ENCODE measurements around the gene ATM. TPM values are rescaled to one million over a fixed set of nuclear protein-coding genes. Genes with fewer than 3 reads are reported as not detected.

Gene ATM
- total RNA-seq, 4 donors from 2014 or later, result 28.3 to 73.1 (median 34.1) TPM

- Histone ChIP-seq H3K4me3 (no peak overlapping the region), H3K4me1 (no peaks in the 10 kb centered on the region), H3K36me3 (peaks cover 6 to 51% (median 24%) of the 10 kb centered on the region in 4 donors), H3K27me3 (no peaks in the 10 kb centered on the region), H3K9me3 (no peaks in the 10 kb centered on the region), H3K27ac (replicated peaks in 1 of 4) (no peak overlapping the region)
- WGBS, result 100% methylated on average over 1 of the region's 1 CpG
- DNase-seq (ENCODE audit: extremely low spot score), result no peak
- intact Hi-C loops (cut with DNase I), result loop anchor here (10.0 kb wide), 1 partner anchor 304 kb away; no protein-coding TSS in a partner anchor
- no peak for TF ChIP-seq EP300 (IDR thresholded peaks at IDR 0.05)
- TF ChIP-seq POLR2A (IDR thresholded peaks at IDR 0.05; ENCODE audit: low read depth), result no peak
- no peak for TF ChIP-seq CTCF (IDR thresholded peaks at IDR 0.05)
- no peak for TF ChIP-seq POLR2AphosphoS5 (IDR thresholded peaks at IDR 0.05)
Observed at GRCh38 chr11:108340973-108341372, 118.1 kb downstream of the ATM start.

DNA sequence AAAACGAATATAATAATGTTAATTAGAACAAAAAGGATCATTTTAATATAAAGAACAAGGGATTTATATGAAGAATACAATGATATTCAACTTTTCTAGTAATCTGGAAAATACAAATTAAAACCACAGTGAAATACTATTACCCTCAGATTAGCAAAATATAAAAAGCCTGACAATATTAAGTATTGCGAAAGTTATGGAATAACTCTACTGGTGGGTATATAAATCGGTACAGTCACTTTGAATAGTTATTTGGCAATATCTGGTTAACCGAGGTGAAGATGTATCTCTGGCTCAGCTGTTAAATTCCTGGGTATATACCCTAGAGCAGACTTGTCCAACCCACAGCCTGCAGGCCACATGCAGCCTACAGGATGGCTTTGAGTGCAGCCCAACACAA lies 118.8 kb downstream of the ATM start:
- intact Hi-C loops (cut with DNase I), result loop anchor here (10.0 kb wide), 1 partner anchor 303 kb away; no protein-coding TSS in a partner anchor
- Histone ChIP-seq H3K9me3 (no peaks in the 10 kb centered on the region), H3K27ac (replicated peaks in 1 of 4) (no peak overlapping the region), H3K4me3 (no peak overlapping the region), H3K27me3 (no peaks in the 10 kb centered on the region), H3K36me3 (peaks cover 0 to 49% (median 20%) of the 10 kb centered on the region in 4 donors), H3K4me1 (no peaks in the 10 kb centered on the region)
- DNase-seq (ENCODE audit: extremely low spot score), result no peak
- TF ChIP-seq POLR2AphosphoS5 (IDR thresholded peaks at IDR 0.05) (no peak), CTCF (IDR thresholded peaks at IDR 0.05) (no peak), POLR2A (IDR thresholded peaks at IDR 0.05; ENCODE audit: low read depth) (no peak), EP300 (IDR thresholded peaks at IDR 0.05) (no peak)
- WGBS, result 93% methylated on average over 4 of the region's 4 CpGs

DNA sequence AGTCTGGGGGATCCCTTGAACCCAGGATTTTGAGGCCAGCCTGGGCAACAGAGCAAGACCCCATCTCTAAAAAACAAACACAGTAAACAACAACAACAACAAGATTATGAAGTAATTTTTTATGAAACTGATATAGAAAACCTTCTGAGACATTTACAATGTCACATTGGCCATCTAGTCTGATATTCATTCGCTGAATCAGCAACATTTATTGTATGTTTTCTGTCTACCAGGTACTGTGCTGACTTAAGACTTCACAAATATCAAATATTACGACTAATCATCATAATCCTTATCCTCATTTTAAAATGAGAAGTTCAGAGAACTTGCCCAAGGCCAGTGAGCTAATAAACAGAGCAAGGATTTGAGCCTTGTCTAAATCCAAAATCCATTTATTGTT lies 120.8 kb downstream of the ATM start:
- Histone ChIP-seq H3K9me3 (no peaks in the 10 kb centered on the region), H3K27ac (replicated peaks in 1 of 4) (no peak overlapping the region), H3K36me3 (peaks cover 0 to 42% (median 7%) of the 10 kb centered on the region in 4 donors), H3K4me1 (no peaks in the 10 kb centered on the region), H3K4me3 (no peak overlapping the region), H3K27me3 (no peaks in the 10 kb centered on the region)
- DNase-seq (ENCODE audit: extremely low spot score), result no peak
- TF ChIP-seq POLR2A (IDR thresholded peaks at IDR 0.05; ENCODE audit: low read depth) (no peak), EP300 (IDR thresholded peaks at IDR 0.05) (no peak)
- WGBS, result 100% methylated on average over 2 of the region's 2 CpGs
- intact Hi-C loops (cut with DNase I), result loop anchor here (10.0 kb wide), 1 partner anchor 301 kb away; no protein-coding TSS in a partner anchor

DNA sequence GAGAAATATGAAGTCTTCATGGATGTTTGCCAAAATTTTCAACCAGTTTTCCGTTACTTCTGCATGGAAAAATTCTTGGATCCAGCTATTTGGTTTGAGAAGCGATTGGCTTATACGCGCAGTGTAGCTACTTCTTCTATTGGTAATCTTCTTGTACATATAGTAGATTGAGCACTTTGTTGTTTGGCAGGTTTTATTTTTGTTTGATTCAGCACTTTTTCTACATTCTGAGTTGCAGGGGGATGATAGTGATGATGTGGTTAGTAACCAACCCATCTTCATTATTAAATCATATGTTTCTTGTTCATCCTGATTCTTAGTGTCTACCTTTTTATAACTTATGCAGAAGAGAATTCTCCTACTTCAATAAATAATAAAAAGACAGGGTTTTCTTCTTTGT lies 122.9 kb downstream of the ATM start:
- no peak for DNase-seq (ENCODE audit: extremely low spot score)
- 97% methylated on average over 4 of the region's 4 CpGs for WGBS
- Histone ChIP-seq H3K27ac (replicated peaks in 1 of 4) (no peak overlapping the region), H3K36me3 (peaks cover 3 to 55% (median 17%) of the 10 kb centered on the region in 4 donors), H3K4me1 (no peaks in the 10 kb centered on the region), H3K9me3 (no peaks in the 10 kb centered on the region), H3K27me3 (no peaks in the 10 kb centered on the region), H3K4me3 (no peak overlapping the region)
- TF ChIP-seq CTCF (IDR thresholded peaks at IDR 0.05) (no peak), POLR2A (IDR thresholded peaks at IDR 0.05; ENCODE audit: low read depth) (no peak), POLR2AphosphoS5 (IDR thresholded peaks at IDR 0.05) (no peak), EP300 (IDR thresholded peaks at IDR 0.05) (no peak)
- intact Hi-C loops (cut with DNase I), result loop anchor here (10.0 kb wide), 1 partner anchor 299 kb away; no protein-coding TSS in a partner anchor

DNA sequence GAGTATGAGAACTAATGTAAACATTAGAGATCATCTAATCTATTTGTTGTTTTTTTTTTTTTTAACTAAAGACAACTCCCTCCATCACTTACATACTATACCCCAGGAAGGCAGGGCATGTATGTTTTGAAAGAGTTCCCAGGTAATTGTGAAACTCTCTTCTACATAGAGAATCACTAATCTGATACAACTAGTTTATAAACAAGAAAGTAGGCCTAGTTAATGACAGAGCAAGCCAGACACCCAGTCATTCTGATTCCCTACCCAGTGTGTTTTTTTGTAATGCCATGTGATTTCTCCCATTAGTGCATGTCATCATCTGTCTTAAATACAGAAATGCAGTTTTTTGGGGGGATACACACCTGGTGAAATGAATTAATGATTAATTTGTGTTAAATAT lies 123.6 kb downstream of the ATM start:
- DNase-seq (ENCODE audit: extremely low spot score), result no peak
- Histone ChIP-seq H3K9me3 (no peaks in the 10 kb centered on the region), H3K27me3 (no peaks in the 10 kb centered on the region), H3K4me3 (no peak overlapping the region), H3K27ac (replicated peaks in 1 of 4) (no peak overlapping the region), H3K4me1 (no peaks in the 10 kb centered on the region), H3K36me3 (peaks cover 5 to 62% (median 20%) of the 10 kb centered on the region in 4 donors)
- intact Hi-C loops (cut with DNase I), result loop anchor here (10.0 kb wide), 1 partner anchor 298 kb away; no protein-coding TSS in a partner anchor
- TF ChIP-seq POLR2A (IDR thresholded peaks at IDR 0.05; ENCODE audit: low read depth), result no peak
- TF ChIP-seq CTCF (IDR thresholded peaks at IDR 0.05), result no peak
- TF ChIP-seq EP300 (IDR thresholded peaks at IDR 0.05), result no peak
